Endometrium (tissue), 2 donors: Measurements from ENCODE around the gene KRT40.

ENCODE experiments used
- FAIRE-seq: peaks from 2 replicates; lab custom pipeline; 2012; peaks lifted over from hg19 to GRCh38; lab: Jason Lieb, UNC
- donor health status: control.
- donor health status: control.

The KRT40 gene

GRCh38 chr17:40952154-40952553 is 32.0 kb downstream of the KRT40 start:
- FAIRE-seq = no peak

- no peak for FAIRE-seq
Measured at GRCh38 chr17:40951011-40951622, 33.0 kb downstream of the KRT40 start.

- FAIRE-seq = no peak
Measured at GRCh38 chr17:40950176-40950575, 34.0 kb downstream of the KRT40 start.

GRCh38 chr17:40949418-40949817 is 34.7 kb downstream of the KRT40 start:
- FAIRE-seq = no peak

GRCh38 chr17:40947929-40948328 is 36.2 kb downstream of the KRT40 start:
- FAIRE-seq = no peak

GRCh38 chr17:40945414-40945813 is 38.7 kb downstream of the KRT40 start:
- no peak for FAIRE-seq

GRCh38 chr17:40944531-40944930 is 39.6 kb downstream of the KRT40 start:
- FAIRE-seq = no peak

GRCh38 chr17:40942553-40942952 is 41.6 kb downstream of the KRT40 start:
- no peak for FAIRE-seq

- FAIRE-seq = no peak
Measured at GRCh38 chr17:40940266-40940665, 43.9 kb downstream of the KRT40 start.

- no peak for FAIRE-seq
Measured at GRCh38 chr17:40938981-40939380, 45.1 kb downstream of the KRT40 start.

- no peak for FAIRE-seq
Measured at GRCh38 chr17:40937384-40937819, 46.7 kb downstream of the KRT40 start, which contains the start of gene KRT23. KRT23 (minus strand) TSS chr17:40937646; CDS start chr17:40936603, 1,043 bp downstream.

- FAIRE-seq = no peak
Measured at GRCh38 chr17:40936976-40937375, 47.1 kb downstream of the KRT40 start.

GRCh38 chr17:40936437-40936971 is 47.6 kb downstream of the KRT40 start:
- FAIRE-seq = no peak

- no peak for FAIRE-seq
Measured at GRCh38 chr17:40935624-40936023, 48.5 kb downstream of the KRT40 start.

- no peak for FAIRE-seq
Measured at GRCh38 chr17:40932608-40933007, 51.5 kb downstream of the KRT40 start.

GRCh38 chr17:40931311-40931710 is 52.8 kb downstream of the KRT40 start:
- FAIRE-seq = no peak
